Vagina (tissue), 2 donors: ENCODE results near the gene CAPN3. TPM values are rescaled to one million over a fixed set of nuclear protein-coding genes. Genes with fewer than 3 reads are reported as not detected.
"Not testable (repeated sequence)": the region's sequence is repeated elsewhere in the genome, so short reads cannot be mapped to it uniquely, and the experiment has no call there.

Experiments used
- DNase-seq, 2 donors: peaks; one replicate each; pipeline ENCODE4 v3.0.0-alpha.2; 2017; ENCODE audit errors: extremely low spot score in 2 of 2
- H3K27ac ChIP-seq: fragments of 200-600 bp; sonication (generic); one replicate; pipeline ENCODE4 v1.5.1; 2019
- H3K27me3 ChIP-seq: fragments of 200-600 bp; sonication (generic); one replicate; pipeline ENCODE4 v1.5.1; 2019
- H3K36me3 ChIP-seq, 2 donors: fragments of 200-600 bp; sonication (generic); one replicate each; pipeline ENCODE4 v1.5.1; 2017 to 2019
- H3K4me1 ChIP-seq: fragments of 200-600 bp; sonication (generic); one replicate; pipeline ENCODE4 v1.5.1; 2019
- H3K4me3 ChIP-seq, 2 donors: fragments of 200-600 bp; sonication (generic); 1 replicate in 1 of 2; 2 replicates in 1 of 2; pipeline ENCODE4 v1.5.1; 2016 to 2019
- H3K9me3 ChIP-seq: fragments of 200-600 bp; sonication (generic); one replicate; pipeline ENCODE4 v1.5.1; 2019
- POLR2A ChIP-seq, 2 donors: fragments of 450-650 bp; IDR thresholded peaks; one replicate each; pipeline ENCODE4 v1.6.1; 2017; ENCODE audit warnings: antibody characterized with exemption in 2 of 2, mild to moderate bottlenecking in 2 of 2, moderate library complexity in 2 of 2
- POLR2AphosphoS5 ChIP-seq, 2 donors: sonication (generic); formaldehyde crosslinking; IDR thresholded peaks; one replicate each; pipeline ENCODE4 v1.9.0; 2017; ENCODE audit warnings: antibody characterized with exemption in 2 of 2, mild to moderate bottlenecking in 2 of 2, low read depth in 1 of 2; ENCODE audit not compliant: insufficient read depth in 1 of 2
- intact Hi-C: fragments of 100-400 bp; cut with DNase I; formaldehyde crosslinking; loops from one replicate; pipeline ENCODE4 v1.15.1; 2023
- total RNA-seq: library from RNA; depleted of rRNA; stranded (reverse); fragments of >200 nt; gene quantifications from one replicate; pipeline ENCODE4 v1.2.3, GENCODE V29; 2016
- TF ChIP-seq, protein P1 (sequence below), 3 experiments: fragments of 450-650 bp in 2 of 3; fragments of 200-600 bp in 1 of 3; sonication (generic) in 1 of 3; IDR thresholded peaks; one replicate each; pipeline ENCODE4 v1.5.1; 2017 to 2019; ENCODE audit warnings: antibody characterized with exemption in 3 of 3, mild to moderate bottlenecking in 2 of 3, moderate library complexity in 2 of 3

The CAPN3 gene
- 18.4 TPM for total RNA-seq

DNA sequence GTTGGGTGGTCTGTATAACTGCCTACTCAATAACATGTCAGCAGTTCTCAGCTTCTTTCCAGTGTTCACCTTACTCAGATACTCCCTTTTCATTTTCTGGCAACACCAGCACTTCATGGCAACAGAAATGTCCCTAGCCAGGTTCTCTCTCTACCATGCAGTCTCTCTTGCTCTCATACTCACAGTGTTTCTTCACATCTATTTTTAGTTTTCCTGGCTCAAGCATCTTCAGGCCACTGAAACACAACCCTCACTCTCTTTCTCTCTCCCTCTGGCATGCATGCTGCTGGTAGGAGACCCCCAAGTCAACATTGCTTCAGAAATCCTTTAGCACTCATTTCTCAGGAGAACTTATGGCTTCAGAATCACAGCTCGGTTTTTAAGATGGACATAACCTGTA, at the start of gene CAPN3:
Gene CAPN3 (plus strand): TSS at position 253 of the 400 bp plus-strand sequence. CDS start 305 bp downstream, outside the sequence.
- Histone ChIP-seq H3K4me3 (no peak within 1 kb of the TSS), H3K36me3 (peaks cover 0 to 3% of the 10 kb centered on the region in 2 donors), H3K27ac (no peak within 1 kb of the TSS), H3K9me3 (no peaks in the 10 kb centered on the region), H3K27me3 (no peaks in the 10 kb centered on the region), H3K4me1 (no peaks in the 10 kb centered on the region)
- DNase-seq = no peak
- intact Hi-C loops = no loop called here
- TF ChIP-seq POLR2A (IDR thresholded peaks at IDR 0.05) (no peak), POLR2AphosphoS5 (IDR thresholded peaks at IDR 0.05; ENCODE audit: insufficient read depth in 1 of 2, low read depth in 1 of 2) (no peak)
- TF ChIP-seq, protein P1, sequence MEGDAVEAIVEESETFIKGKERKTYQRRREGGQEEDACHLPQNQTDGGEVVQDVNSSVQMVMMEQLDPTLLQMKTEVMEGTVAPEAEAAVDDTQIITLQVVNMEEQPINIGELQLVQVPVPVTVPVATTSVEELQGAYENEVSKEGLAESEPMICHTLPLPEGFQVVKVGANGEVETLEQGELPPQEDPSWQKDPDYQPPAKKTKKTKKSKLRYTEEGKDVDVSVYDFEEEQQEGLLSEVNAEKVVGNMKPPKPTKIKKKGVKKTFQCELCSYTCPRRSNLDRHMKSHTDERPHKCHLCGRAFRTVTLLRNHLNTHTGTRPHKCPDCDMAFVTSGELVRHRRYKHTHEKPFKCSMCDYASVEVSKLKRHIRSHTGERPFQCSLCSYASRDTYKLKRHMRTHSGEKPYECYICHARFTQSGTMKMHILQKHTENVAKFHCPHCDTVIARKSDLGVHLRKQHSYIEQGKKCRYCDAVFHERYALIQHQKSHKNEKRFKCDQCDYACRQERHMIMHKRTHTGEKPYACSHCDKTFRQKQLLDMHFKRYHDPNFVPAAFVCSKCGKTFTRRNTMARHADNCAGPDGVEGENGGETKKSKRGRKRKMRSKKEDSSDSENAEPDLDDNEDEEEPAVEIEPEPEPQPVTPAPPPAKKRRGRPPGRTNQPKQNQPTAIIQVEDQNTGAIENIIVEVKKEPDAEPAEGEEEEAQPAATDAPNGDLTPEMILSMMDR (IDR thresholded peaks at IDR 0.05) = no peak

DNA sequence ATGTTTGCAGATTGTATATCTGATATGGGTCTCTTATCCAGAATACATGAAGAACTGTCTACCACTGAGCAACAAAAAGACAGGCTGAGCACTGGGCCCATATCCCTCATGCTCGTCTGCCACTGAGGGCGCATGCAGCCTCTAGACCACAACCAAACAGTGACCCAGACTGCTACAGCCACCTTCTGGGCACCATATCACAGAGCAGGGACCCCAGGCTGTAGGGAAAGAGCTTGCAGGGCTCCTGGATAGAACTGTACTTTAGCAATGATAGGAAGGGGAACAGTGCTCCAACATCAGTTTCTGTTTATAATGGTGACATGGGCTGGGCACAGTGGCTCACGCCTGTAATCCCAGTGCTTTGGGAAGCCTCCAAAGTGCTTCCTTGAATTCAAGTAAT, 45.8 kb upstream of the CAPN3 start:
- Histone ChIP-seq H3K27ac (no peak overlapping the region), H3K36me3 (peaks cover 0 to 43% of the 10 kb centered on the region in 2 donors), H3K4me3 (no peak overlapping the region), H3K27me3 (no peaks in the 10 kb centered on the region), H3K4me1 (no peaks in the 10 kb centered on the region), H3K9me3 (no peaks in the 10 kb centered on the region)
- no peak for DNase-seq
- intact Hi-C loops = no loop called here
- TF ChIP-seq POLR2A (IDR thresholded peaks at IDR 0.05) (no peak), POLR2AphosphoS5 (IDR thresholded peaks at IDR 0.05; ENCODE audit: insufficient read depth in 1 of 2, low read depth in 1 of 2) (no peak)
- TF ChIP-seq, protein P1 (IDR thresholded peaks at IDR 0.05) = no peak

DNA sequence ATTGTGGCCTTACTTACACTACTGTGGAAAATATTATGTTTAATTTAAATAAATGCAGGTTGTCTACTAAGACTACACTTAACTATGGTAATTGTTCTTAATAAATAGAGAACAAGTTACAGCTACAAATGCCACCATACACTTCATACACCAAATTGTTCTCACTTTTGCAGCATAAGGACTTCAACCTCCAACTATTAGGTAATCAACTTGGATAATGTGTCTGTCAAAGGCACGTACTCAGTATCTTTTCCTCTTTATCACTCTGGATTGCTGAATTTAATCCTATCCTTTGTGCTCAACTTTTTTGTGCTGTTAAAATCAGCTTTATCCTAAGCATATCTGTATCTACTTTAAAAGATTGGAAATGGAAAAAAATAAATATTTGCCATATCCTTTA, 44.5 kb upstream of the CAPN3 start:
- H3K27me3 ChIP-seq = no peaks in the 10 kb centered on the region
- H3K9me3 ChIP-seq = no peaks in the 10 kb centered on the region
- DNase-seq = no peak
- no peak overlapping the region for H3K4me3 ChIP-seq
- intact Hi-C loops = no loop called here
- TF ChIP-seq, protein P1 (IDR thresholded peaks at IDR 0.05) = no peak
- TF ChIP-seq POLR2A (IDR thresholded peaks at IDR 0.05) = no peak
- no peaks in the 10 kb centered on the region for H3K4me1 ChIP-seq
- H3K27ac ChIP-seq = no peak overlapping the region
- H3K36me3 ChIP-seq = peaks cover 0 to 29% of the 10 kb centered on the region in 2 donors

DNA sequence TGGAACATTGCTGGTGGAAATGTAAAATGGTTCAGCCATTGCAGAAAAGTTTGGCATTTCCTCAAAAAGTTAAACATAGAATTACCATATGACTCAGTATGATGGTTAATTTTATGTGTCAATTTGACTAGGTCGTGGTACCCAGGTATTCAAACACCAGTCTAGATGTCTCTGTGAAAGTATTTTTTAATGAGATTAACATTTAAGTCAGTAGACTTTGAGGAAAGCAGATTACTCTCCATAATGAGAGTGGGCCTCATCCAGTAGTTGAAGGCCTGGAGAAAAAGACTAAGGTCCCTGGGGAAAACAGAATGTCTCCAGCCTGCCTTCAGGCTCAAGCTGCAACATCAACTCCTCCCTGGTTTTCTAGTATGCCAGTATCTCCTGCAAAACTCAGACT, 43.8 kb upstream of the CAPN3 start:
- peaks cover 0 to 22% of the 10 kb centered on the region in 2 donors for H3K36me3 ChIP-seq
- no peaks in the 10 kb centered on the region for H3K4me1 ChIP-seq
- no peaks in the 10 kb centered on the region for H3K9me3 ChIP-seq
- H3K27me3 ChIP-seq = no peaks in the 10 kb centered on the region
- H3K4me3 ChIP-seq = no peak overlapping the region
- H3K27ac ChIP-seq = no peak overlapping the region
- no peak for DNase-seq
- no peak for TF ChIP-seq POLR2A (IDR thresholded peaks at IDR 0.05)
- TF ChIP-seq, protein P1 (IDR thresholded peaks at IDR 0.05) = no peak
- no peak for TF ChIP-seq POLR2AphosphoS5 (IDR thresholded peaks at IDR 0.05; ENCODE audit: insufficient read depth in 1 of 2, low read depth in 1 of 2)
- intact Hi-C loops = no loop called here

DNA sequence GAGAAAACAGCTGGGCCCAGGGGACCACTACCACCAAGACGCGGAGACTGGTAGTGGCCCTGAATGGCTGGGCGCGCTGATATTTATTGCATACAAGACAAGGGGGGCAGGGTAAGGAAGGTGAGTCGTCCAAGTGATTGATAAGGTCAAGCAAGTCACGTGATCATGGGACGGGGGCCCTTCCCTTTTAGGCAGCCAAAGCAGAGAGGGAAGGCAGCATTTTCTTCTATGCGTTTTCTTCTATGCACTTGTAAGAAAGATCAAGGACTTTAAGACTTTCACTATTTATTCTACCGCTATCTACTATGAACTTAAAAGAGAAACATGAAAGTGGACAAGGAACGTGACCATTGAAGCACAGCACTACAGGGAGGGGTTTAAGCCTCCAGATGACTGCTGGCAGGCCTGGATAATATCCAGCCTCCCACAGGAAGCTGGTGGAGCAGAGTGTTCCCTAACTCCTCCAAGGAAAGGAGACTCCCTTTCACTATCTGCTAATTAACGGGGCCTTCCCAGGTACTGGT, 43.0 kb upstream of the CAPN3 start:
- H3K9me3 ChIP-seq, H3K4me3 ChIP-seq, H3K27me3 ChIP-seq, H3K27ac ChIP-seq, intact Hi-C loops, DNase-seq, H3K4me1 ChIP-seq: not testable (repeated sequence)
- H3K36me3 ChIP-seq = peaks cover 0 to 15% of the 10 kb centered on the region in 2 donors
